COLO829 (cell line): Measurements from ENCODE around the gene CALML5.

ENCODE experiments used
- DNase-seq: peaks from one replicate; pipeline ENCODE4 v3.0.0; 2012; ENCODE audit warnings: low spot score

Gene CALML5

DNA sequence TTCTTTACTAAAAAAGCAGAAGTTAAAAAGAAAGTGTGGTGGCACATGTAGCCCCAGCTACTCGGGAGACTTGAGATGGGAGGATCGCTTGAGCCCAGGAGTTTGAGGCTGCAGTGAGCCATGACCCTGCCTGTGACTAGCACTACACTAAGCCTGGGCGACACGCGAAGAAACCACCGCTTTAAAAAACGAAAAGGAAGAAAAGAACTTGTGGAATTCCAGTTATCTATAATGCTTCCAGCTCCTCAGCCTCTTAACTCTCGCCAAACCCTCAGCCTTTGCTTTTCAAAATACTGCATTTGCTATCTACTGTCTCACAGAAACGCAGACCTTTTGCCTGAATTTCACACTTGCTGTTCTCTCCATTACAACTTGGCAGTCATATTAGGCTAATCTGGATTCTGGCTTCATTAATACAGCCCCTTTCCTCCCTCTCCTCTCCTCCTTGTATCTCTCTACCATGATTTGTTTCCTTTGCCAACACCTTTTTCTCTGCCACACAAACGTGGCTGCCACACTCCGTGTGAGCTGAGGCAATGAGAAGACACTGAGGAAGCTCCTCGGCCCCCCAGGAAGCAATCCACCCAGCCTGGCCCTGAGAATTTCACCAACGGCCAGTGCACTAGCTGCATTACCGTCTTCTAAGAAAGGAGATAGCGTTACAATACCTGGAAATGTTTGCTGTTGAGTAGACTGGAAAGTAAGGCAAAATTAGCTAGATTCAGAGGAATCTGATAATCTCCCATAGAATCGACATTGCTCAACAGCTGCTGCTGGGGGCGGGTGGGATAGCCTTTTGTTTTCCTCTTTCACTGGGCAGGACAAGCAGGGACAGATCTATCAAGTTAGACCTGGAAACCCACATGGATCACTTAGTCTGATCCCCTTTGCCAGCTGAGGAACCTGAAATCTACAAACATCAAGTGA is 37.2 kb downstream of the CALML5 start:
- no peak for DNase-seq

GRCh38 chr10:5461203-5461588 is 38.2 kb downstream of the CALML5 start:
- DNase-seq = peak; percentile 44

GRCh38 chr10:5460468-5461202 is 38.7 kb downstream of the CALML5 start:
- no peak for DNase-seq

DNA sequence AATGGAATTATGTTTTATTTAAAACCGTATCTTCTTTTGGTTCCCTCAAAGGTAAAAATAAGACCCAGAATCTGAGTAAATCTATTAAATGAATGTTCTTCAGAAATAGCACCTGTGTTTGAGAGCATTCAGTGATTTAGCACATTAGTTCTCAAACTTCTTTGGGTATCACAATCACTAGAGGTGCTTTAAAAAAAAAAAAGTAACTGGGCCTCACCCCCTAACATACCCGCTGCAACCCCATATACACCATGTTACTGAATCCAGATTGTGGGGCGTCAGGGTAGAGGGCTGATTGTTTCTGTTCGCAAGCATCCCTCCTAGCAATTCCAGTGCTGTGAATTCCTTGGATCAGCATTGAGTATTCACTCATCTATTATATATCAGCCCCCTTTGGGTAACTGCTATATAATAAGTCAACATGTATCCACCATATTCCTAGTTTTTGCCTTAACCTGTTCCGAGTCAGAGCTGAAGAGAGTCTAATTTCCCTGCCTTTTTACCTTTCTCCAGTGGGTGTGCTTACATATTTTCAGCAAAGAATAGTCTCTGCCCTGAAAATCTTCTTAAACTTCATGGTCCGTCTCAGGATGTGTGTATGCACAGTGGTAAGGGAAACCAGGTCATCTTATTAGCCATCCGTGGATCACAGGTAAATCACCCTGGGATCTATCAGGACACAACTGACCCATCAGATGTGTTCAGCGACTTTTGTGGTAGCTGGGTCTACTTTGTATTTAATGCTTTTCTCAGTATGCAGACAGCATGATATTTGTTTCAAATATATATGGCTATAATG is 40.2 kb downstream of the CALML5 start:
- DNase-seq = no peak

DNA sequence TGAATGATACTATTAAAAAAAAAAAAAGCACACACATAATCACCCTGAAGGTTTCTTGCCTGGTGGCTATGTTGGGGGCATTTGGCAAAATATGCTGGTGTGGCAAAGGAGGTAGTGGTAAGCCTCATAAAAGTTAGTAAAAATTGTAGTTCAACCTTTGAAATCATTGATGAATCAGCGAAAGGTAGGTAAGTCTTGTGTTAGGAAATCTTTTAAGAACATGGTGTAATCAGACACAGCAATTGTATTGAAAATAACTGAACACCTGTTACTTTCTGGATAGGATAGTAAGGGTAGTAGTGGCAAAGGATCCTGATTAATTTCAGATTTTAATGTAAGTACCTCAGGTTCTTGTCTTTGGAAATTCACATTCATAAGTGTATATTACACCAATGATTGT is 40.9 kb downstream of the CALML5 start:
- DNase-seq = no peak

GRCh38 chr10:5457741-5458140 is 41.6 kb downstream of the CALML5 start:
- no peak for DNase-seq

DNA sequence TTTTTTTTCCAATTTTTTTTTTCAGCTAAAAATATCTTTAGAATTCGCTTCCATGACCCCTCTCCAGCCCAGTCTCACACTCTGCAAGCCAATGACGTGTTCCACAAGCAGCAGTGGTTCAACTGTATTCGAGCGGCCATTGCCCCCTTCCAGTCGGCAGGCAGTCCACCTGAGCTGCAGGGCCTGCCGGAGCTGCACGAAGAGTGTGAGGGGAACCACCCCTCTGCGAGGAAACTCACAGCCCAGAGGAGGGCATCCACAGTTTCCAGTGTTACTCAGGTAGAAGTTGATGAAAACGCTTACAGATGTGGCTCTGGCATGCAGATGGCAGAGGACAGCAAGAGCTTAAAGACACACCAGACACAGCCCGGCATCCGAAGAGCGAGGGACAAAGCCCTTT is 42.8 kb downstream of the CALML5 start:
- DNase-seq = no peak

DNA sequence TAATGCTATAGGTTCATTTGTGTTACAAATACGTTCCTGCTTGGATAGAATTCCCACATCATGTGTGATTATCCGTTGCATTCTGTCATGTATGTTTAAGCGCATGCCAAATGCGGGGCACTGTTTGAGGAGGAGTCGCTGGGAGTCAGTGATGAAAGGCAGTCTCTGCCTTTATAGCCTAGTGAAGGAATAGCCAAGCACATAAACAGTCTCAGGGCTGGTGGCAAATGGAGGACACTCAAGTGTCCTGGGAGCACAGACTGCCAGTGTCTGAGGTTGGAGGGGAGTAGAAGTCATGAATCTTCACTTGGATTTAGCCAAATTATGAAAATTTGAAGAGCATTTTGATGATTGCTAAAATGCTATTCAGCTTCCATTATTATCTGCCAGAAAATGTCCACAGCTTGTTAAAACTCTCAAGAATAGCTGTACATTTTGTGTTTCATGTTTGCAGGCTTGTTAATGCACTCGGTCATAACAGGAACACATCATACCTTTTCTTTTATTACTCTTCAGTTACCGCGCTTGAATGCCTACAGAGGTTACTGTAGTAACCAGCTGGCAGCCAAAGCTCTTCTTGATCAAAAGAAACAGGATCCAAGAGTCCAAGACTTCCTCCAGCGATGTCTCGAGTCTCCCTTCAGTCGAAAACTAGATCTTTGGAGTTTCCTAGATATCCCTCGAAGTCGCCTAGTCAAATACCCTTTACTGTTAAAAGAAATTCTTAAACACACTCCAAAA is 45.5 kb downstream of the CALML5 start:
- no peak for DNase-seq

DNA sequence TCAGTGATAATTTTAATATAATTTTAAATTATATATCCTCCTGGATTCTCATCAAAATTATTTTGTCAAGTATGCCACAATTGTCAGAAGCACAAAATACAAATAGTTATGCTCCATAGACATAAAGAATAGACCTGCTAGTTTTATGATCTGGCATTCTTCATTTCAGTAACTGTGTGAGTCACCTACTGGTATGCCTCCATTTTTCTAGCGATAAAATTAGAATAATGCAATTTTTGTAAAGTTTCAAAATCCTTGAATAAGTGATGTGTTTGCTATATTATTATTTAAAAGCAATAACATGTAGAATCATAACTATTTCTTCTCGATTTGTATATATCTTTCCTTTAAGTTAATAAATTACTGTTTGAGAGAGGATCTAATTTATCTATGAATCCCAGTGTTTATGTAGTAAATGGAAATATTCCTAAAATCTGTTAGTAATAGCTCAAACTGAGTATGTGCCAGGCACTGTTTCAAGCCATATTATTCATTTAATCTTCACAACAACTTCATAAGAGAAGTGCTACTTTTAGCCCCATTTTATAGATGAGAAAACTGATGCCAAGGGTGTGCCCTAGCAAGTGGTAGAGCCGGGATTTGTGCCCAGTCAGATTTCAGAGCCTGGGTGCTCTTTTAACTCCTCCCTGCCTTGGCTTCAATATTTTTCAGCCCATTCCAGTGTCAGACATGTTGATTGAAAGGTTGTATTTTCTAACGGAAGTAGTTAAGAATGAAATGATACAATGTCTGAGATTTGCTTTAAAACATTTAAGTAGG is 48.6 kb downstream of the CALML5 start:
- no peak for DNase-seq

DNA sequence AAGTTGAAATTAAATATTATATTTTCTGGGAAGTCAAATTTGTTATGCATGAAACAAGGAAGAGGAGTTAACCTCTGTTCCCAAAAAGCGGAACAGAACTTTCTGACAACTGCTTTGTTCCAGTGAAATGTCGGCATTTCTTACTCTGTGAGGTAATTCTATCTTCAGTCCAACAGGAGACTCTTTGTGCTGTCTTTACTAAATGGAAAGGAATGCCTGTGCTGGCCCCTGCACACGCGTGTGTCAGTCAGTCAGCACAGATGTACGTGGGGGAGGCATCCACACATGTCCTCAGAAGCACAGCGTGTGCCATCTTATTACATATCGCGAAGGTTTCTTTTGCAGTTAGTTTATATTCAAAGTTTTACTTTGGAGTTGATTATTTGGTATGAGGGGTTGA is 49.5 kb downstream of the CALML5 start:
- peak; percentile 66 for DNase-seq

DNA sequence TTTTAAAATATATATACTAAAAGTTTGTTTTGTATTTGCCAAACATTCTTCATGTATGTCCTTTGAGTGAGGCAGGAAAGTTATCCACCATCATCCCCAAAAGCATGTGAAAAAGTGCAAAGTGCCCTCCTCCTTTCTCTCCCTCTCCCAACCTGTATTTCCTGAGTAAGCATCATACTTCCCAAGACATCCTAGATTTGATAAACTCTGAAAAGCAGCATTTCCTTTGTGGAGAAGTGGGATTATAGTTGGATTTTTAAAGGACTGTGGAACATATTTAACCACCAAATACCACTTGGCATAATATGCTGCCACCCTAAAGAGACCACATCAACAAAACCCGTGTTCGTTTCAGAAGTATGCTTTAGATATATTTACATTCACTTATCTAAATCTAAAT is 50.1 kb downstream of the CALML5 start:
- no peak for DNase-seq
